PC-3 (cell line): Measurements from ENCODE around the gene ATP1B1.

Experiments used
- EZH2 ChIP-seq: fragments of 300-600 bp; sonication (generic); IDR thresholded peaks from one replicate; pipeline ENCODE4 v1.6.1; 2017; ENCODE audit warnings: antibody characterized with exemption, mild to moderate bottlenecking, low read length; ENCODE audit not compliant: unreplicated experiment
- TF ChIP-seq, protein P1 (sequence below): fragments of 300-600 bp; sonication (generic); conservative IDR thresholded peaks from 2 replicates; pipeline ENCODE4 v1.5.1; 2017; ENCODE audit warnings: antibody characterized with exemption, low read depth, mild to moderate bottlenecking, low read length

DNA sequence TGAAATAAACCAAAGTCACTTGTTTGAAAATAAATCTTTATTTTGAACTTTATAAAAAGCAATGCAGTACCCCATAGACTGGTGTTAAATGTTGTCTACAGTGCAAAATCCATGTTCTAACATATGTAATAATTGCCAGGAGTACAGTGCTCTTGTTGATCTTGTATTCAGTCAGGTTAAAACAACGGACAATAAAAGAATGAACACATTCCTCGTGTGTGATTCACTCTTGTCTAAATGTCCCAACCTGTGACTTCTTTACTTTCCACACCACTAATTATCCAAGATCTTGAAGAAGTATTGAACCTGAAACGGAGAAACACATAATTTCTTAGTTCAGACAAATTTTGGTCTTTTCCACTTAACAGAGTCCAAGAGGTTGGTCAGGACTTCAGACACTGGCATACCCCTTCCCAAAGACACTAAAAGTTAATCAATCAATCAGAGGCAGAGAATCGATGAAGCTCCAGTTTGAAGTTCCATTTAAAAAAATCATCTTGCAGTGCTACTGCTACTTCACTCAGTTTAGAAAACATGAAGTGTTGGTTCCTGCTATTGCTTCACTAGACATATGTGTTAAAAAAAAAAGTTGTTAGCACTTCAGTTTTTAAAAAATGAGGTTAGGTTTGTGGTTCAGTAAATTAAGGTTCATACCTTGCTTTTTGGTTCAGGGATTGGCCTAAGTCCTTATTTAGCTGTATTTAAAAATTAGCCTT is 26.2 kb downstream of the ATP1B1 start:
- no peak for TF ChIP-seq EZH2
- TF ChIP-seq, protein P1, sequence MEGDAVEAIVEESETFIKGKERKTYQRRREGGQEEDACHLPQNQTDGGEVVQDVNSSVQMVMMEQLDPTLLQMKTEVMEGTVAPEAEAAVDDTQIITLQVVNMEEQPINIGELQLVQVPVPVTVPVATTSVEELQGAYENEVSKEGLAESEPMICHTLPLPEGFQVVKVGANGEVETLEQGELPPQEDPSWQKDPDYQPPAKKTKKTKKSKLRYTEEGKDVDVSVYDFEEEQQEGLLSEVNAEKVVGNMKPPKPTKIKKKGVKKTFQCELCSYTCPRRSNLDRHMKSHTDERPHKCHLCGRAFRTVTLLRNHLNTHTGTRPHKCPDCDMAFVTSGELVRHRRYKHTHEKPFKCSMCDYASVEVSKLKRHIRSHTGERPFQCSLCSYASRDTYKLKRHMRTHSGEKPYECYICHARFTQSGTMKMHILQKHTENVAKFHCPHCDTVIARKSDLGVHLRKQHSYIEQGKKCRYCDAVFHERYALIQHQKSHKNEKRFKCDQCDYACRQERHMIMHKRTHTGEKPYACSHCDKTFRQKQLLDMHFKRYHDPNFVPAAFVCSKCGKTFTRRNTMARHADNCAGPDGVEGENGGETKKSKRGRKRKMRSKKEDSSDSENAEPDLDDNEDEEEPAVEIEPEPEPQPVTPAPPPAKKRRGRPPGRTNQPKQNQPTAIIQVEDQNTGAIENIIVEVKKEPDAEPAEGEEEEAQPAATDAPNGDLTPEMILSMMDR, result no peak
